Small intestine (tissue), 4 donors: ENCODE results near the gene DMRTB1. TPM values are rescaled to one million over a fixed set of nuclear protein-coding genes. Genes with fewer than 3 reads are reported as not detected.

Experiments used
- polyA plus RNA-seq, 4 donors: library from polyadenylated mRNA; stranded (reverse) in 3 of 4; unstranded in 1 of 4; fragments of 200-250 nt in 3 of 4; fragments of 120-200 nt in 1 of 4; gene quantifications; one replicate each; pipeline versions ENCODE4 v1.2.1 to v1.2.3, GENCODE V29; 2013
- donor health status: healthy with polysubstance abuse.
- donor health status: Bipolar disorder and iron deficiency.
- donor health status: healthy.

Gene DMRTB1
- polyA plus RNA-seq, 4 donors = not detected

Other genes with a start within 250 kb of the DMRTB1 start
- gene CZIB, start 238.8 kb upstream of the DMRTB1 start, polyA plus RNA-seq = 10 to 100 TPM; 40.0 to 59.2 (median 49.6) TPM
- 100 to 1,000 TPM in 1 of 4 donors, 10 to 100 TPM in 3; 70.3 to 116 (median 85.2) TPM for gene MAGOH, start 220.9 kb upstream of the DMRTB1 start, polyA plus RNA-seq
- 1 to 10 TPM in 2 of 4 donors, under 1 TPM in 1, not detected in 1; 0.27 to 4.5 (median 2.1) TPM for gene LRP8, start 131.3 kb upstream of the DMRTB1 start, polyA plus RNA-seq